Gastrocnemius medialis (tissue), 4 donors: ENCODE results near the gene INPP4B. TPM values are rescaled to one million over a fixed set of nuclear protein-coding genes. Genes with fewer than 3 reads are reported as not detected.

Experiments used
- ATAC-seq, 2 donors: fragments of 150-250 bp; one replicate each; pipeline ENCODE4 v1.9.1; 2016
- DNase-seq, 2 donors: peaks; one replicate each; pipeline ENCODE4 v3.0.0-alpha.2; 2019
- H3K27ac ChIP-seq, 4 donors: fragments of 200-600 bp; sonication (generic); 1 replicate in 1 of 4; 2 replicates in 3 of 4; pipeline ENCODE4 v1.5.1; 2016 to 2018; ENCODE audit warnings: mild to moderate bottlenecking in 2 of 4, moderate library complexity in 1 of 4
- H3K27me3 ChIP-seq, 3 donors: fragments of 200-600 bp; sonication (generic) in 2 of 3; 1 replicate in 1 of 3; 2 replicates in 2 of 3; pipeline versions ENCODE4 v1.5.1 to v1.6.0; 2016 to 2019; ENCODE audit warnings: mild to moderate bottlenecking in 1 of 3, moderate library complexity in 1 of 3
- H3K36me3 ChIP-seq, 2 donors: fragments of 200-600 bp; sonication (generic) in 1 of 2; one replicate each; pipeline ENCODE4 v1.5.1; 2017 to 2018
- H3K4me1 ChIP-seq, 2 donors: fragments of 200-600 bp; sonication (generic) in 1 of 2; one replicate each; pipeline ENCODE4 v1.5.1; 2016 to 2017; ENCODE audit warnings: mild to moderate bottlenecking in 2 of 2
- H3K4me3 ChIP-seq, 4 donors: fragments of 200-600 bp; sonication (generic) in 3 of 4; 1 replicate in 1 of 4; 2 replicates in 3 of 4; pipeline ENCODE4 v1.5.1; 2016 to 2019; ENCODE audit warnings: mild to moderate bottlenecking in 2 of 4
- H3K9me3 ChIP-seq, 3 donors: fragments of 200-600 bp; sonication (generic) in 2 of 3; 1 replicate in 1 of 3; 2 replicates in 2 of 3; pipeline ENCODE4 v1.5.1; 2016 to 2019
- CTCF ChIP-seq, 5 experiments: fragments of 450-650 bp in 3 of 5; fragments of 200-600 bp in 2 of 5; sonication (generic) in 2 of 5; IDR thresholded peaks in 4 of 5; conservative IDR thresholded peaks in 1 of 5; 1 replicate in 4 of 5; 2 replicates in 1 of 5; pipeline ENCODE4 v1.5.1; 2016 to 2019; ENCODE audit warnings: antibody characterized with exemption in 5 of 5, mild to moderate bottlenecking in 3 of 5, moderate library complexity in 3 of 5
- POLR2A ChIP-seq, 2 donors: fragments of 450-650 bp; IDR thresholded peaks; one replicate each; pipeline ENCODE4 v1.6.1; 2017; ENCODE audit warnings: antibody characterized with exemption in 2 of 2, mild to moderate bottlenecking in 2 of 2, moderate library complexity in 2 of 2
- in situ Hi-C, 4 donors: fragments of 200-750 bp; cut with MboI; loops; one replicate each; pipeline versions ENCODE4 v1.15.0 to v1.8.0; 2017; ENCODE audit warnings: low sequenced_read_pairs in 4 of 4
- intact Hi-C: fragments of 100-400 bp; cut with DNase I; formaldehyde crosslinking; loops from one replicate; pipeline ENCODE4 v1.15.1; 2023; ENCODE audit warnings: low total_unique reads
- total RNA-seq, 4 donors: library from RNA; depleted of rRNA; stranded (reverse); fragments of >200 nt; gene quantifications; one replicate each; pipeline versions ENCODE4 v1.1.0 to v1.2.3, GENCODE V29; 2016

Gene INPP4B
- total RNA-seq, 4 donors from 2014 or later, result 7.5 to 23.6 (median 9.1) TPM

DNA sequence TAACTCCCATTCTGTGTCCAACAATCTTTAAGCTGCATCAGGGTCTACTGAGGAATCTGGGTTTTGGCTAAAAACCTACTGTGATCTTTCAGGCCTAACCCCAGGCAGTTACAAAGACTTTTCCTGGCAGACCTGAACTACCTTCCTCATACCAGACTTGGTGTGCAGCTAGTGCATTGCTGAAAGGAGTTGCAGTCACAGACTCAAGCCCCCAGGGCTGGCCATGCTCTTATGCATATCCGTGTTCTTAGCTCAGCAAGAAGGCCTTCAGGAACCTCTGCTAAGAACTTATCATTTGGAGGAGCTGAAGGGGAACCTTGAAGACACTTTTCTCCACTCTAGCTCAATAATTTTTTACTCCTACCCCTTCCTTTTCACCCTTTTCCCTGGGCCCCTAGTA, 147.5 kb downstream of the INPP4B start:
- ATAC-seq, result no peak
- TF ChIP-seq CTCF (IDR thresholded peaks at IDR 0.05 in 4 of 5, conservative IDR thresholded peaks at IDR 0.05 in 1 of 5) (no peak), POLR2A (IDR thresholded peaks at IDR 0.05) (no peak)
- no peak for DNase-seq
- no peaks in the 10 kb centered on the region for H3K9me3 ChIP-seq
- in situ Hi-C loops (no loop called here), intact Hi-C loops (no loop called here)
- H3K4me3 ChIP-seq, result no peak overlapping the region
- H3K4me1 ChIP-seq, result peaks cover 0 to 4% of the 10 kb centered on the region in 2 donors
- no peak overlapping the region for H3K27ac ChIP-seq
- H3K27me3 ChIP-seq, result no peaks in the 10 kb centered on the region
- H3K36me3 ChIP-seq, result no peaks in the 10 kb centered on the region

DNA sequence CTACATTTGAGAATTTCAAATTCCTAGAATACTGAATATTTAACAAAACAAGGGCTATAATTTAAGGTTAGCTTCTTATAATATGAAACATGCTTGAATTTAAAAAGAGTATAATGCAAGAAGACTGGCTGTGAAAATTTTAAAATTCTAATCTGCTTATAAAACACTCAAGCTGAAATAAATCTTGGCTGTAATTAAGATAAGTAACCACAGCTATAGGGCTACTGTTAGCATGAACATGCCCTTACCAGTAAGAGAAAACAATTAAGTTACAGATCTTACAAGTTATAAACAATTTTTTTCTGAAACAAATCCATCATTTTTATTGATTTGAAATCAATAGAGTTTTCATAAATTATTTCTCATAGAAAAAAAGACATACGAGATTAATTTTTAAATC, 148.2 kb downstream of the INPP4B start:
- Histone ChIP-seq H3K27ac (no peak overlapping the region), H3K4me3 (no peak overlapping the region), H3K9me3 (no peaks in the 10 kb centered on the region), H3K4me1 (peaks cover 0 to 4% of the 10 kb centered on the region in 2 donors), H3K36me3 (no peaks in the 10 kb centered on the region), H3K27me3 (no peaks in the 10 kb centered on the region)
- ATAC-seq (no peak), DNase-seq (no peak)
- intact Hi-C loops (no loop called here), in situ Hi-C loops (no loop called here)
- TF ChIP-seq POLR2A (IDR thresholded peaks at IDR 0.05) (no peak), CTCF (IDR thresholded peaks at IDR 0.05 in 4 of 5, conservative IDR thresholded peaks at IDR 0.05 in 1 of 5) (no peak)

- DNase-seq (no peak), ATAC-seq (no peak)
- H3K9me3 ChIP-seq, result no peaks in the 10 kb centered on the region
- peaks cover 0 to 4% of the 10 kb centered on the region in 2 donors for H3K4me1 ChIP-seq
- H3K4me3 ChIP-seq, result no peak overlapping the region
- intact Hi-C loops (no loop called here), in situ Hi-C loops (no loop called here)
- H3K36me3 ChIP-seq, result no peaks in the 10 kb centered on the region
- TF ChIP-seq CTCF (IDR thresholded peaks at IDR 0.05 in 4 of 5, conservative IDR thresholded peaks at IDR 0.05 in 1 of 5) (no peak), POLR2A (IDR thresholded peaks at IDR 0.05) (no peak)
- no peak overlapping the region for H3K27ac ChIP-seq
- H3K27me3 ChIP-seq, result no peaks in the 10 kb centered on the region
Observed at GRCh38 chr4:142697320-142697719, 148.8 kb downstream of the INPP4B start.

GRCh38 chr4:142696334-142697122, 149.6 kb downstream of the INPP4B start:
- Histone ChIP-seq H3K4me3 (no peak overlapping the region), H3K4me1 (peaks cover 0 to 4% of the 10 kb centered on the region in 2 donors), H3K36me3 (no peaks in the 10 kb centered on the region), H3K27me3 (no peaks in the 10 kb centered on the region), H3K9me3 (no peaks in the 10 kb centered on the region), H3K27ac (no peak overlapping the region)
- no peak for DNase-seq
- TF ChIP-seq CTCF (IDR thresholded peaks at IDR 0.05 in 4 of 5, conservative IDR thresholded peaks at IDR 0.05 in 1 of 5) (no peak), POLR2A (IDR thresholded peaks at IDR 0.05) (no peak)
- intact Hi-C loops, result no loop called here
- no peak for ATAC-seq
- in situ Hi-C loops, result no loop called here
